ENCODE measurements around the gene CRISPLD2.

The CRISPLD2 gene

DNA sequence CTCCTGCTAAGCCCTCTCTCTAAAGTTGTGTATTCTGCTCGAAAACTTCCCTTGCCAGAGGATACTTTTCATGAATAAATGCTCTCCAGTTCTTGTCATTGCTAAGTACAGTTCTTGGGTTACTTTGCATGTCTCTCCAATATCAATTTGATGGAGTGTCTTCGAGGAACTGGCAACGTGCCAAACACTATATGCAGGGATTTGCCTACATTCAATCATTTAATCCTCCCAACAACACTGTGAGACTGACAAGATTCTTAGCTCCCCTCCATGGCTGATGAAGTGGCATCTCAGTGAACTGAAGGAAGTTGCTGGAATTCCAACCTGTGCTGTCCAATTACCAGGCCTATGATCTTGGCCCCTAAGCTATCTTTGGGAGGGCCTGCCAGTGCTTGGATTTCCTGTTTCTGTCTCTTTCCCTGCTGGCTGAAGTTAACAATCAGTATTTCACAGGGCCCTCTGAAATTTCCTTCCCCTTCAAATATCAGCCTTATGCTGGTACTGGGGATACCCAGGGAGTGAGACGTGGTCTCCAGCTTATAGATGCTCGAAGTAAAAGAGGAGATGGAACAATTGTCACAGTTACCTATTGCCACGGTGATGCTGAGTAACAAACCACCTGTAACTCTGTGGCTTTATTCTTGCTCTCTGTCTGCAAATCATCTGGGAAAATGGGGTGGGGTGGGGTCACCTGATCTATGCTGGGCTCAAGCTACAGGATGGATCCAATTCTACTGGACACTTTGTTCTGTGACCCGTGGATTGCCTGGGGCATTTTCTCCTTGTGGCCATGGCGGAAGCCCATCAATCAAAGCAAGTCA lies 19.4 kb upstream of the CRISPLD2 start:
- no peak for DNase-seq (ENCODE audit: low spot score)

DNA sequence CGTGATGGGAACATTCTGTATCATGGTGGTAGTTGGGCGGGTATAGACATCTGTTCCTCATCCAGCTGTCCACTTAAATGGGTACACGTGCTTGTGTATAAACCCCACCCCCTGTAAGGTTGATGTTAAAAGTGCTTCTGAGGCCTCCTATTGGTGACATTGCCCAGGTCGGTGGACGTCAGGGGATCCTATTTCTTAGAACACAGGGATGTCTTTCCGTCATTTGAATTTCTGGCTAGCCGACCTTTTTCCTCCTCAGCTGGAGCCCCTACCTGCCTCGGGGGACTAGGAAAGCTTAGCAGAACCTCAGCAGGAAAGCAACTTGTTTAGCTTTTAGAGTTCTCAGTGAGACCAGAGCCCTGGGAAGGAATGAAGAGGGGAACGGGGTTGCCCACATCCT lies 16.6 kb upstream of the CRISPLD2 start:
- DNase-seq (ENCODE audit: low spot score): no peak

DNA sequence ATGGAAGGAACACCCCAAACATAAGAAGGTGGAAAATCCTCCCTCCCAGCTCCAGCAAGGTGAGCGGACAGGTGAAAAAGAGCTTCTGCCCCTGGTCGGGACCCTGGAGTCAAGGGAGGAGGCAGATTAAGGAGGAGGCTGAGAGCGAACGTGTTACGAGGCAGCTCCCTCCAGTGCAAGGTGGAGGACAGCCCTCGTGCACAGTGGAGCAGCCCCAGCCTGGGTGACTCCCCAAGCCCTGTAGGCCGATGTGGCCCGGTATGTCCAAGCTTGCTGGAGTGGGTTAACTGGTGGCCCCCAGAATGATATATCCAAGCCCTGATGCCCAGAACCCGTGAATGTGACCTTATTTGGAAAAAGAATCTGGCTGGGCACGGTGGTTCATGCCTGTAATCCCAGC lies 15.5 kb upstream of the CRISPLD2 start:
- DNase-seq (ENCODE audit: low spot score): no peak

DNA sequence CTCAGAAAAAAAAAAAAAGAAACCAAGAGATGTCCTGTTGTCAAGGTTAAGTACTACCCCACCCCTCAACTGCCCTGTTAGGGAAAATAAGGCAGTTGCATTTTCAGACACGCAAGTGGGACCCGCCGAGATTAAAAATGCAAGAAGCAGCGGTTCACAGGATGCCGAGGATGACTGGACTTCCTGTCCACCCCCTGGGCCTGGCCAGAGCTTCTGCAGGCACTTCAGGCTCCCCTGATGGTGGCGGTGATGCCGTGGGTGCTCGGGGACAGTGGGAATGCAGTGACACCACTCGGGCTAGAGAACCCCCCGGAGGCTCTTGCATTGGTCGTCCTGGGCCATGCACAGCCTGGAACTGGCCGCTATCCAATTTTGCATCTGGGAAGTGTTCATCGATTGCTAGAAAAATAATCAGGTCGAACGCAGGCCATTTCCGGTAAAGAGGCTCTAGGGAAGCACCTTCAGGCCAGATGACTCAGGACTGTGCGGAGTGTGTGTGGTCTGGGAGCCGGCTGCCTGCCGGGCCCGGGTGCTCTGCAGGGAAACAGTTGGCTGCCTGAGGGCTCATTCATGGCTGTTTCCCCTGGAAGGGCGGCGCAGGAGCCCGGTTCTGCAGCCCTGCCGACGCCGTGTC lies 13.4 kb upstream of the CRISPLD2 start:
- DNase-seq (ENCODE audit: low spot score): no peak

DNA sequence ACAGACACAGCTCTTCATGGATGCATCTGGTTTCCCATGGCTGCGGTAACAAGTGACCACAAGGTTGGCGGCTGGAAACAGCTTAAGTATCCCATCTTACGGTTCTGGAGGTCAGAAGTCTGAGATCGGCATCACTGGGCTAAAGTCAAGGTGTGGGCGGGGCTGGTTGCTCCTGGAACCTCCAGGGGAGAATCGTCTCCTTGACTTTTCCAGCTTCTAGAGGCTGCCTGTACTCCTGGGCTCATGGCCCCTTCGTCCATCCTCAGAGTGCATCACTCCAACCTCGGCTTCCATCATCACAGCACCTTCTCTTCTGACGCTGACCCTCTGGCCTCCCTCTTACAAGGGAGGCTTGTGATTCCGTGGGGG lies 12.9 kb upstream of the CRISPLD2 start:
- no peak for DNase-seq (ENCODE audit: low spot score)

DNA sequence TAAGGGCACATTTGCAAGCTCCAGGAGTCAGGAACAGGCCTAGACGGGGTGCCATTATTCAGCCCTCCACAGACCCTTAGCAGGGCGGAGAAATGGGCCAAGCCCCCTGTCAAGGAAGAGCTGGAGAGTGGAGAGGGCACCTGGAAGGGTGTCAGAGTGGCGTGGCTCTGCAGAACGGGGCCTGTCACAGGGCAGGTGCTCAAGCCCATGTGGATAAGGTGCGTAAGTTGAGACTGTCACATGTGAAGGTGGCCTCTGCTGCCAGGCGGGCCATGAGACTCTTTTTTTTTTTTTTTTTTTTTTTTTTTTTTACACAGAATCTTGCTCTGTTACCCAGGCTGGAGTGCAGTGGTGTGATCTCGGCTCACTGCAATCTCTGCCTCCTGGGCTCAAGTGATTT lies 12.0 kb upstream of the CRISPLD2 start:
- DNase-seq (ENCODE audit: low spot score): no peak

DNA sequence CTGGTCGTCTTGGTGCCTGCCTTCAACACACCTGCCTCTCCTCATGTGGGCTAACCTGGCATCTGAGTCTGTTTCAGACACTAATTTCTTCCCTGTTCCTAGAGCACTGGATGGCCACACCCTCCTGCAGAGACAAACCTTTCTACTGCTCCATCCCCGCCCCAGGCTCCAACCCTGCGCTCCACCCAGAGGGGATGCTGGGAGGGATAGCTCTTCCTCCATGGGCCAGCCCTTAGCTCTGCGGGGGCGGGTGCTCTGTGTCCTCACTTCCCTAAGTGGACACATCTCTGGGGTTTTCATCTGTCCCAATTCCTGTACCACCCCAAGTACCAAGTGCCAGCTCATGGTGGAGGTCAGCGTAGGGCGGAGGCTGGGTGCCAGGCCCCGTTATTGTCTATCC lies 11.0 kb upstream of the CRISPLD2 start:
- DNase-seq (ENCODE audit: low spot score): no peak

DNA sequence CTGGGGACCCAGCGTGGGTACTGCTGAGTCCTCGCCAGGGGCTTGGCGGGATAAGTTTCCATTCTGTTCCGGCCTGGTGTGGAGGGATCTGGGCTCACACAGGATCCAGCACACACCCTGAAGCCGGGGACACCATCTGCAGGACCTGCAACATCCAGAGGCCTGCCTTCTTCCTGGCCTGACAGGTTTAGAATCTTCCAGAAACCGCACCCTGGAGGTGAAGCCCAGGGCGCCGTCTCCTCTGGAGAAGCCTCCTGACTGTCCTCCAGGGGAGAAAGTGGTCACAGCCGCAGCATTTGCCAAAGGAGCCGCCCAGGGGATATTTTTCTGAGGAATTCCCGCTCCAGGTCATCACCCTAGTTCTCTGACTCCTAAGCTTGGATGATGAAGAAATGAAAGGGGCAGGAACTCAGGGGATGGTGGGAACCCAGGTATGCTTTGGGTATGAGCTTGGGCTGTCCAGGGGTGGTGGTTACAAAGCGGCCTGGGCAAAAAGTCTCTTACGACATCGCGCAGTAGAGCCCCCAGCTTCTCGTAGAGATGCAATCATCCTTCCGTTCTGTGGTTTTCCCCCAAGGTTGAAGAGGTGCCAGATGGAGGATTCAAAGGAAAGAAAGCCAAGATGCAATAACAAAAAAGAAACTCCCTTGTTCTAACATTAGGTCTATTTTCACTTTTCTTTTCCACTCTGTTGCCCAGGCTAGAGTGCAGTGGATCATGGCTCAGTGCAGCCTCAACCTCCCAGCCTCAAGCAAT lies 9.1 kb upstream of the CRISPLD2 start:
- no peak for DNase-seq (ENCODE audit: low spot score)

DNA sequence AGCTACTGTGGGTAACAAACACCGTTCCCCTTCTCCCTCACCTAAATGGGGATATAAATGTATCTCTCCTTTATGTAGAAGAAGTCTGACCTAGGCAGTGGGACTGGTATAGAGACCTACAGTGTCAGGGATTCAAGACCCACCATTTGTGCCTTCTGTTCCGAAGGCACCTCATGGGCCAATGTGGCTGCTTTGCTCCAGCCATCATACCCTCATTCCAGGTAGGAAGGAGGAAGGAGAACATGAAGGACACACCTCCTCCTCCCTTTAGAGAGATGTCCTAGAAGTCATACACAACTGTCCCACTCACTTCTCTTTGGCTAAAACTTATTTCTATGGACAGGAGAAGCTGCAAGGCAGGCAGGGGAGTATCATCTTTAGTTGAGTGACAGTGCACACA lies 8.3 kb upstream of the CRISPLD2 start:
- DNase-seq (ENCODE audit: low spot score): no peak

DNA sequence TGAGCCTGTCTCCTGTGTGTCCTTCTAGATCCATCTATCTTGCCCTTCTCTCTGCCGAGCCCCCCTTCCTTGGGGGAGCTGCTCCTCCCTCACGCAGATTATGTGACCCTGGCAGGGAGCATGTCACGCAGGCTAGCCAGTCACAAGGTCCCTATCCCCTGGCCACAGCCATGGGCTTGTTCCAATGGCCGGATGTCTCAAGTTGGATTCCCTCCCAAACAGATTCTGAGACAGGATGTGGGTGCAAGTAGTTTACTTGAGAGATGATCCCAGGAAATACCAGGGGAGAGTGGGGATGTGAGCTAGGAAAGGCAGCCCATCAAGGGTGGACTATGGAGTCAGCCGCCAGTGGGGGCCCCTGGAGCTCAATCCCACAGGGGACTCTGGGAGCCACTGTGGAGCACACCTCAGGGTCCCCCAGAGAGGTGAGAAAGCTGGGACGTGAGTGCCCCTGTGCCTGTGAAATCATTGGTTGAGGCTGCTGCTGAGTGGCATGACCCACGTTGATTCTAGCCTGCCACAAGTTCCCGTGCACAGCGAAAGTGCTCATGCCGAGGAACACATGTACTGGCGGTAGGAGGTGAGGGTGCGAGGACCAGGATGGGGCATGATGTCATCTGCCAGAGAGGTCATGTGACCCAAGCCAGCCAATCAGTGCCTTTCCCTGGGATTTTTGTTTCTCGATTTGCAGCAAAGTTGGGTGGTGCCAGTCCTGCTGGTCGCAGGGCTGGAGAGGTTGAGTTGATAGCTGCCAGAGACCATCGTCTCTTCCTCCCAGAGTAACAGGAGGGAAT lies 6.4 kb upstream of the CRISPLD2 start:
- DNase-seq (ENCODE audit: low spot score): no peak

DNA sequence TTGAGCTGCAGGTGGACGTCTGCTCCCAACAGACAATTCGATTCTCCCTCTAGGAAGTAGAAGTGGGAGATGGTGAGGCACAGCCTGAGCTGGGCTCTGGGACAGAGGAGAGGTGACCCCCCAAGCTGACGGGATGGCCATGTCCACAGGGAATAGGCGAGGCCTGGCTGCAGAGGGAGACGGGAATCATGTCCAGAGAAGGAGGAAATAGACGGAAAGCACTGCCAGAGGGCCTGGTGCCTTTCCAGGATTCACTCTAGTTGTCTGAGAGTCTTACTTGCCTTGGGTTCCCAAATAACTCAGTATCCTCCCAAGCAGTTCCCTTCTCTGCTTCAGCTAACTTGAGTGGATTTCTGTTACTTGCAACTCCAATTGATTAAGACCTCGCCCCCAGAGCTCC lies 4.3 kb upstream of the CRISPLD2 start:
- DNase-seq (ENCODE audit: low spot score): no peak

DNA sequence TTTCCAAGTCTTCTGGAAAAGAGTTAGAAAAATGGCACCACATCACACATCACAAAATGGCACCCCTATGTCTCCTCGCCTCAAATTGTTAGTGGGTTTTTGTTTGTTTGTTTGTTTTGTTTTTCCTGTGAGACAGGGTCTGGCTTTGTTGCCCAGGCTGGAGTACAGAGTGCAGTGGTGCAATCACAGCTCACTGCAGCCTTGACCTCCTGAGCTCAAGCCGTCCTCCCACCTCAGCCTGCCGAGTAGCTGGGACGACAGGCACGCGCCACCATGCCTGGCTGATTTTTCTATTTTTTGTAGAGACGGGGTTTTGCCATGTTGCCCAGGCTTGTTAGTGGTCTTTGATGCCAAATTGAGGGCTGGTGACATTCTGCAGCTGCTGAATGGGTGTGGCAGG lies 3.8 kb upstream of the CRISPLD2 start:
- no peak for DNase-seq (ENCODE audit: low spot score)

DNA sequence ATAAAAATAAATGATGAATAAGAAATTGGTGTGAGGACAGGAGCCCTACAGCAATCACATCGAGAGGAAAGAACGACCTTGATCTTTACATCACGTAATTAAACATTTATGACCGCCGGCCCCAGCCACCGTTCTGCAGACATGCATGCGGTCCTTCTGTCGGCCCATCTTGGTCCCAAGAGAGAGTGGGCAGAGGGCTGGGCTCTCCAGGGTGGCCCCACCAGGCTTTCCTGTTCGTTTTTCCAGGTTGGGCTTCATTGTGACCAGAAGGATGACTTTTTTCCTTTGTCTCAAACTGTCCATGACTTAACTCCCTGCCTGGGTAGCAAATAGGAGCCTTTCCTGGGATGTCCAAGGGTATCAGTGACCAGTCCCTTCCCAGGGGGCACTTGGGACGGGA lies 3.3 kb upstream of the CRISPLD2 start:
- no peak for DNase-seq (ENCODE audit: low spot score)

DNA sequence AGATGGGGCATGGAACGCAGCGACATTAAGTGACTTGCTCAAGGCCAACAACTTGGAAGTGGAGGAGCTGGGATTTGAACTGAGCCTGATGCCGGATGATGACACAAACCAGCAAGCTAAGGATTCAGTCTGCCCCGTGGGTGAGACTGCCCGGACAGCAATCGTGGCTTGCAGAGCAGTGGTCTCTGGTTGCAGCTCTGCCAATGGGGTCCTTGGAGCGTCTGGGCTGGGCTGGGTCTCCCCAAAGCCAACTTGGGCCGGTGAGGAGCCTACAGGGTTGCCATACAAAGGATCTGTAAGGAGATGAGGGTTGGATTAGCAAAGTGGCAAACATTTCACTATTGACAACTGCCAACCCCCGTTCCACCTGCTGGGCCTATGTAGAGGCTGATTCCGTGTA lies 2.6 kb upstream of the CRISPLD2 start:
- DNase-seq (ENCODE audit: low spot score): no peak

DNA sequence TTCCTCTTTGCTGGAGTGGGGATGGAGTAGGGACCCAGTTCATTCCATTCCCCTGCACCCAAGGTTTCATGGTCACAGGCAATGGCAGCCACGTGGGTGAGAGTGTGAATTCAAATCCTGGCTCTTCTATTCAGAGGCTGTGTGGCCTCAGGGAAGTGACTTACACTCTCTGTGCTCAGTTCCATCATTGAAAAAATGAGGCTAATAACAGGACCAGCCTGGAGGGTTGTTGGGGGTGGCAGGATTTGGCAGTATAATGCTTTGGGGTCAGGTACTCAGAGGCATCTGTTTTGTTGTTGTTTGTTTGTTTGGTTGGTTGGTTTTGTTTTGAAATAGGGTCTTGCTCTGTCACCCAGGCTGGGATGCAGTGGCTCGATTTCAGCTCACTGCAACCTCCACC lies 2.2 kb upstream of the CRISPLD2 start:
- DNase-seq (ENCODE audit: low spot score): no peak

DNA sequence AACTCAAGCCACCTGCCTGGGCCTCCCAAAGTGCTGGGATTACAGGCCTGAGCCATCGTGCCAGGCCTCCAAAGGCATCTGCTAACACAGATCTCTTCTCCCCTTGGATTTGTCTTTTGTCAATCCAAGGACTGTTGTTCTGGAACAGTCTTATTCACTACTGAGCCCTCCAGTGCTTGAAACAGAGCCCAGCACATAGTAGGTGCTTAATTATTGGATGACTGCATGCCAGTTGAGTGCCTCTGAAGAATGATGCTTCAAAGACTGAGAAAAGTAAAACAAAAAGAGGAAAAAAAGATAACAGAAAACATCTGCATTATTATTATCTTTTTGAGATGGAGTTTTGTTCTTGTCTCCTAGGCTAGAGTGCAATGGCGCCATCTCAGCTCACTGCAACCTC lies 1.7 kb upstream of the CRISPLD2 start:
- DNase-seq (ENCODE audit: low spot score): no peak

DNA sequence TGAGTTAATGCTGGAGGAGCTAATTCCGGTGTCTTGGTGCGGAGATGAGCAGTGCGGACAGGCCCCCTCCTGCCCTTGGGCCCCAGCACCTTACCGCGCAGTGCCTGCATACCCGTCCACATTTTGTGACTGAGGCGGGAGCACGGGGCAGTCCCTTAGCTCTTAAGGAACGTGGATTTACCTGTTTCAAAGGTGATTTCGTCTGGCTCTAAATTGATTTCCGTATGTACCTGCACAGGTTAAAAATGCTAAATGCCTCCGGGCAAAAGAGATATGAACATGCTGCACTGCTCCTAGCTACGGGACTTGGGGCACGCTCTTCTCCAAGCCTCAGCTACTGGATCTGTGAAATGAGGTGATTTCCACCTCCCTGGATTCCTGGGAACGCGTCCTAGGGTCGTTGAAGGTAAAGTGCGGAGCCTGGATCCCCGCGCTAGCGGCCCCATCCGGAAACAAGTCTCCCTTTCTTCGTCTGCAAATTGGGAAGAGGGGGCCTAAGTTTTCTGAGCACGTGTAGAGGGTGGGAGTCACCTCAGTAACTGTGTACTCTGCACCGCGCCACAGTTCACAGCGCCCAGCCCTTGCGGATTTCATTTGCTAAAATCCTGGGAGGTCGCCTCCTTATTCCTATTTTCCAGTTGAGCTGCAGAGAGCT lies 669 bp upstream of the CRISPLD2 start:
- DNase-seq (ENCODE audit: low spot score): no peak

DNA sequence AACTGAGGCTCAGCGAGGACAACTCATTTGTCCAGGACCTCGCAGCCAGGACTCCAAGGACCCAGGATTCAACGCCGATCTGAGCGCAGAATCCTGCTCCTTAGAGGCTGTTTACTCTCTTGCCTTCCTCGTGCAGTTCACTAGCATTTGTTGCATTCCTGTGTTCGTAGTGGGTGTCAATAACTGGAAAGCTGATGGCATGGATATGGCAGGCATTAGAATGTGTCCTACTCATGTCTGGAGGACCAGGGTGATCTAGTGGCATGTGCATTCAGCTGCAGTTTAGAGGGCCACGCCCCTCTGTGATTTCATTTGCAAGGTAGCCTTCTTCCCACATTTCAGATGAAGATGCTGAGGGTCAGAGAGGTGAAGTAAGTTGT lies 510 bp downstream of the CRISPLD2 start:
- no peak for DNase-seq (ENCODE audit: low spot score)

DNA sequence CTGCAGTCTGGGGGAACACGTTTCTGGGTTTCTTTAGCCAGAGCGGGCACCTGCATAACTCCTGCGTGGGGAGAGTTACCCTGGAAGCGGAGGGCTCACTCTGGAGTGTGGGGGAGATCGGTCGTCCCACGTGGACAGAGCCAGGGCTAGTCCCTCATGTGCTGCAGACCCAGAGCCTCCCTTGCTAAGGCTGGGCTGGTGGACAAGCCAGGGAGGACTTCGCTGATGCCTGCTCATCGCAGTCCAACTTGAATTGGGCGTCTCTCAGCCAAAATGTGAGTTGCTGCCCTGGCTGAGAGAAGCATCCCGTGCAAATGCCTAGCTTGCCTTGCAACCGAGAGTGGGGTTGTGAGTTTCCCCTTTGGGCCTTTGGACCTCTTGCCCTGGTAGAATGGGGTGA lies 986 bp downstream of the CRISPLD2 start:
- no peak for DNase-seq (ENCODE audit: low spot score)

DNA sequence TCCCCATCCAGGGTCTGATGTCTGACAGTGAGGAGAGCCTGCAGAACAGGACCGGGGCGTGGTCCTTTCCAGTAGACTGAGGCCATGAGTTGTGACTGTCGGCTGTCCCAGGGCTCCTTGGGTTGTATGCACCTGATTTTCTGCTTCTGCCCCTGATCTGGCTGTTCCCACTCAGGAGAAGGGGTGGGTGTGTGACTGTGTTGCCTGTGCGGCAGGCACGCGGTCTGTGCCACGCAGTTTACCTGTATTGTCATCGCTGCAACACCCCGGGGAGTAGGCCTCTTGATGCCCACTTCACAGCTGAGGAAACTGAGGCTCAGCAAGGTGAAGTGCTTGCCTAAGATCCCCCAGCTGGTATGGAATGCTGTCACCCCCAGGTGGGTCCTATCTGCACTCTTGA lies 1.4 kb downstream of the CRISPLD2 start:
- DNase-seq (ENCODE audit: low spot score): no peak

DNA sequence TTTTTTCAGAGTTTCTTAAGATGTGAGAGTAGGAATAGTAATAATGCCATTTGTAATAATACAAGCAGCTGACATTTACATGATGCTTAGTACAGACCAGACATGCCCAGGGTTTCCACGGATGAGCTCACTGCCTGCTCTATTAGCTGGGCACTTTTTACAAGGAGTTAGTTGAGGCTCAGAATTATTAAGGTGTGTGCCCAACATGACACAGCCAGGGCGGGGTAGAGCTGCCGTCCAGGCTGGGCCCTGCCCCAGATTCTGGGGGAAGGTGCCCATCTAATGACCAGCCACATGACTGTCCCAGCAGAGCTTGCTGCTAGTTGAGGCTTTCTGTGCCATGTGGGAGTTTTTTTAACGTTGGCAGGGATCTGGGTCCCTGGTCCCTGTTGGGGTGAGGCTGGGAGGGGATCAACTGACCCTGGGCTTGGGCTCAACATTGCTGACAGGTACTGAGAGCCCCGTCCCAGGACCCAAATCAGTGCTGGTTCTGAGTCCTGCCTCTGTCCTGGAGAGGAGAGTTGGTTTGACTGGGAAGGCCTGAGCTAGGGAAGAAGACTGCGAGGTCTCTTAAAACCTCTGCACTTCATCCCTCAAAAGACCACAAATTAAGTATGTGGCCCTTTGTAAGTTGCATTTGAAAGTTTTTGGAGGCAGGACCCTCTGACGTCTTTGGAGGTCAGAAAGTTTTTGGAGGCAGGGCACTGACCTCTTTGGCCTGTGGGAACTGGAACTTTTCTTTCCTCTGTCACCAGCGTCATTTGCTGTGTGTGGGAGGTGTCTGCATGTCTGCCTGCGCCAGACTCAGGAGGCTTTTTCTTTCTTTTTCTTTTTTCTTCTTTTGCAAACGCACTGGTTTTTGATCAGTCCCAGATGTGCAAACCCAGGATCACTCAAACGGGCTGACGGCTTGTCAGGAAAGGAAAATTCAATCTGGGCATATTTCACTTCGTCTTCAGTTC lies 2.2 kb downstream of the CRISPLD2 start:
- no peak for DNase-seq (ENCODE audit: low spot score)
